Measurements from ENCODE around the gene XIRP2.

XIRP2 gene

GRCh38 chr2:167110345-167110744 is 222.1 kb downstream of the XIRP2 start:
- no peaks in the 10 kb centered on the region for H3K79me1 ChIP-seq (ENCODE audit: low read length)
- H3K4me3 ChIP-seq (ENCODE audit: low read length), result no peak overlapping the region
- H3K56ac ChIP-seq (ENCODE audit: low read length), result no peak overlapping the region
- no peaks in the 10 kb centered on the region for H3K36me3 ChIP-seq (ENCODE audit: control insufficient read depth, insufficient read depth, low read length)
- H2BK120ac ChIP-seq (ENCODE audit: low read depth, low read length), result no peak overlapping the region
- H3K9ac ChIP-seq (ENCODE audit: low read length), result no peak overlapping the region
- no peak overlapping the region for H3K23ac ChIP-seq (ENCODE audit: low read length)
- no peaks in the 10 kb centered on the region for H3K27me3 ChIP-seq (ENCODE audit: insufficient read depth, low read length, poor library complexity)
- no peak overlapping the region for H2AK5ac ChIP-seq (ENCODE audit: low read length)
- no peak overlapping the region for H4K5ac ChIP-seq (ENCODE audit: low read length)
- H3K18ac ChIP-seq (ENCODE audit: low read length), result no peak overlapping the region
- no peak overlapping the region for H4K8ac ChIP-seq (ENCODE audit: low read depth, low read length)
- H3K4me1 ChIP-seq (ENCODE audit: control insufficient read depth, low read depth, low read length), result no peaks in the 10 kb centered on the region
- no peak overlapping the region for H2BK5ac ChIP-seq (ENCODE audit: low read length)
- no peaks in the 10 kb centered on the region for H3K79me2 ChIP-seq (ENCODE audit: control insufficient read depth, insufficient read depth, low read length)
- no peak for DNase-seq
- H3K27ac ChIP-seq (ENCODE audit: low read depth, low read length), result no peak overlapping the region
- H3K4ac ChIP-seq (ENCODE audit: low read depth, low read length), result no peak overlapping the region
- no peak overlapping the region for H3K4me2 ChIP-seq (ENCODE audit: low read length)
- H2BK15ac ChIP-seq (replicated peaks; ENCODE audit: low read depth), result no peak overlapping the region

GRCh38 chr2:167114018-167114417 is 225.7 kb downstream of the XIRP2 start:
- H2BK5ac ChIP-seq (ENCODE audit: low read length), result no peak overlapping the region
- no peak overlapping the region for H3K56ac ChIP-seq (ENCODE audit: low read length)
- H3K4me2 ChIP-seq (ENCODE audit: low read length), result no peak overlapping the region
- H3K4ac ChIP-seq (ENCODE audit: low read depth, low read length), result no peak overlapping the region
- no peak for DNase-seq
- no peak overlapping the region for H3K18ac ChIP-seq (ENCODE audit: low read length)
- H3K79me2 ChIP-seq (ENCODE audit: control insufficient read depth, insufficient read depth, low read length), result no peaks in the 10 kb centered on the region
- no peak overlapping the region for H3K4me3 ChIP-seq (ENCODE audit: low read length)
- H3K23ac ChIP-seq (ENCODE audit: low read length), result no peak overlapping the region
- no peak overlapping the region for H4K5ac ChIP-seq (ENCODE audit: low read length)
- H3K27me3 ChIP-seq (ENCODE audit: insufficient read depth, low read length, poor library complexity), result no peaks in the 10 kb centered on the region
- H2BK120ac ChIP-seq (ENCODE audit: low read depth, low read length), result no peak overlapping the region
- no peaks in the 10 kb centered on the region for H3K4me1 ChIP-seq (ENCODE audit: control insufficient read depth, low read depth, low read length)
- WGBS (ENCODE audit: extremely low coverage, insufficient coverage, low lambda C conversion rate), result no CpG with 5 or more reads among the region's 4 CpGs
- H3K79me1 ChIP-seq (ENCODE audit: low read length), result no peaks in the 10 kb centered on the region
- H2BK15ac ChIP-seq (replicated peaks; ENCODE audit: low read depth), result no peak overlapping the region
- no peak overlapping the region for H3K9ac ChIP-seq (ENCODE audit: low read length)
- H4K8ac ChIP-seq (ENCODE audit: low read depth, low read length), result no peak overlapping the region
- H3K27ac ChIP-seq (ENCODE audit: low read depth, low read length), result no peak overlapping the region
- H2AK5ac ChIP-seq (ENCODE audit: low read length), result no peak overlapping the region
- no peaks in the 10 kb centered on the region for H3K36me3 ChIP-seq (ENCODE audit: control insufficient read depth, insufficient read depth, low read length)

DNA sequence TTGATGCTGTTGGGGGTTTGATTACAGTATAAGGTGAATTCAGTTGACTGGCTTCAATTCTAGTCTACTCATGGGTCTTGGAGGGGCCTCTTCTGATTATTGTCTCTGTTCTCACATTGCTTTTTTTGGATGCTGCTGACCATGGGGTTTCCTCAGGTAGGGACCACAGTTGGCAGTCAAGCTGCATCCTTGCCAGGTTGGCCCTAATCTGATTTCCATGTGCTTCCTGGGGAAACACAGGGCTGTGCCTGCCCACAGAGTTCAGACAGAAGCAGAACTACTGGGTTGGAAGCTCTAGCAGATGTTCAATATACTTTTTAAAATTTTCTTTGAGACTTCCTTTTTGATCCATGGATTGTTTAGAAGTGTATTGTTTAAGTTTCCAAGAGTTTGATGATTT is 227.3 kb downstream of the XIRP2 start:
- Histone ChIP-seq H3K4me2 (ENCODE audit: low read length) (no peak overlapping the region), H3K79me1 (ENCODE audit: low read length) (no peaks in the 10 kb centered on the region), H3K4me3 (ENCODE audit: low read length) (no peak overlapping the region), H2AK5ac (ENCODE audit: low read length) (no peak overlapping the region), H3K9ac (ENCODE audit: low read length) (no peak overlapping the region), H3K36me3 (ENCODE audit: control insufficient read depth, insufficient read depth, low read length) (no peaks in the 10 kb centered on the region), H2BK5ac (ENCODE audit: low read length) (no peak overlapping the region), H3K56ac (ENCODE audit: low read length) (no peak overlapping the region), H3K23ac (ENCODE audit: low read length) (no peak overlapping the region), H3K79me2 (ENCODE audit: control insufficient read depth, insufficient read depth, low read length) (no peaks in the 10 kb centered on the region), H2BK120ac (ENCODE audit: low read depth, low read length) (no peak overlapping the region), H4K8ac (ENCODE audit: low read depth, low read length) (no peak overlapping the region), H3K4me1 (ENCODE audit: control insufficient read depth, low read depth, low read length) (no peaks in the 10 kb centered on the region), H3K27me3 (ENCODE audit: insufficient read depth, low read length, poor library complexity) (no peaks in the 10 kb centered on the region), H3K27ac (ENCODE audit: low read depth, low read length) (no peak overlapping the region), H2BK15ac (replicated peaks; ENCODE audit: low read depth) (no peak overlapping the region), H4K5ac (ENCODE audit: low read length) (no peak overlapping the region), H3K18ac (ENCODE audit: low read length) (no peak overlapping the region), H3K4ac (ENCODE audit: low read depth, low read length) (no peak overlapping the region)
- no peak for DNase-seq

GRCh38 chr2:167122389-167122788 is 234.1 kb downstream of the XIRP2 start:
- no peak for DNase-seq
- WGBS (ENCODE audit: extremely low coverage, insufficient coverage, low lambda C conversion rate), result no CpG with 5 or more reads among the region's 2 CpGs
- no peak overlapping the region for H3K9ac ChIP-seq (ENCODE audit: low read length)

DNA sequence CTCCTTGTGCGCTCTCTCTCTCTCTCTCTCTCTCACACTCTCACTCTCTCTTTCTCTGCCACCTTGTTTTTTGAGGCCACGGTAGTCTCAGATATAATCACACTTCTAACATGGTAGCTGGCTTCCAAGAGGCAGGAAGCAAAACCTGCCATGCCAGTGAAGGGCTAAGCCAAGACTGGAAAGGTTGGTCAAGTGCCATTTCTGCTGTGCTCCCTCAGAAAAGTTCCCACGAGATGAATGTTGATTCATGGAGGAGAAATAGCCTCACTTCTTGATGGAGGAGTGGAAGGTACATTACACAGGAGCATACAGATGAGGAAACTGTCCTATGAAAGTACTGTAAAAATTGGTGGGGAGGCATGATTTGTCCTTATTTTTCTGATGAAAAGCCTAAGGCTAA is 237.9 kb downstream of the XIRP2 start:
- no CpG with 5 or more reads among the region's 3 CpGs for WGBS (ENCODE audit: extremely low coverage, insufficient coverage, low lambda C conversion rate)
- Histone ChIP-seq H3K36me3 (ENCODE audit: control insufficient read depth, insufficient read depth, low read length) (no peaks in the 10 kb centered on the region), H3K4me2 (ENCODE audit: low read length) (no peak overlapping the region), H2BK120ac (ENCODE audit: low read depth, low read length) (no peak overlapping the region), H2BK15ac (replicated peaks; ENCODE audit: low read depth) (no peak overlapping the region), H4K5ac (ENCODE audit: low read length) (no peak overlapping the region), H2BK5ac (ENCODE audit: low read length) (no peak overlapping the region), H3K9ac (ENCODE audit: low read length) (no peak overlapping the region), H3K27me3 (ENCODE audit: insufficient read depth, low read length, poor library complexity) (no peaks in the 10 kb centered on the region), H3K79me1 (ENCODE audit: low read length) (no peaks in the 10 kb centered on the region), H3K18ac (ENCODE audit: low read length) (no peak overlapping the region), H3K4ac (ENCODE audit: low read depth, low read length) (no peak overlapping the region), H3K79me2 (ENCODE audit: control insufficient read depth, insufficient read depth, low read length) (no peaks in the 10 kb centered on the region), H3K4me1 (ENCODE audit: control insufficient read depth, low read depth, low read length) (no peaks in the 10 kb centered on the region), H2AK5ac (ENCODE audit: low read length) (no peak overlapping the region), H4K8ac (ENCODE audit: low read depth, low read length) (no peak overlapping the region), H3K27ac (ENCODE audit: low read depth, low read length) (no peak overlapping the region), H3K23ac (ENCODE audit: low read length) (no peak overlapping the region), H3K56ac (ENCODE audit: low read length) (no peak overlapping the region), H3K4me3 (ENCODE audit: low read length) (no peak overlapping the region)
- no peak for DNase-seq

More at GRCh38 chr2:167122389-167122788, 234.1 kb downstream of the XIRP2 start:
- H3K18ac ChIP-seq (ENCODE audit: low read length), result no peak overlapping the region
- no peak overlapping the region for H4K8ac ChIP-seq (ENCODE audit: low read depth, low read length)
- H3K36me3 ChIP-seq (ENCODE audit: control insufficient read depth, insufficient read depth, low read length), result no peaks in the 10 kb centered on the region
- H3K79me1 ChIP-seq (ENCODE audit: low read length), result no peaks in the 10 kb centered on the region
- H2AK5ac ChIP-seq (ENCODE audit: low read length), result no peak overlapping the region
- no peak overlapping the region for H3K56ac ChIP-seq (ENCODE audit: low read length)
- no peaks in the 10 kb centered on the region for H3K27me3 ChIP-seq (ENCODE audit: insufficient read depth, low read length, poor library complexity)
- H3K4me3 ChIP-seq (ENCODE audit: low read length), result no peak overlapping the region
- H3K4ac ChIP-seq (ENCODE audit: low read depth, low read length), result no peak overlapping the region
- H2BK5ac ChIP-seq (ENCODE audit: low read length), result no peak overlapping the region
- H3K23ac ChIP-seq (ENCODE audit: low read length), result no peak overlapping the region
- no peak overlapping the region for H2BK15ac ChIP-seq (replicated peaks; ENCODE audit: low read depth)
- H3K4me2 ChIP-seq (ENCODE audit: low read length), result no peak overlapping the region
- no peak overlapping the region for H4K5ac ChIP-seq (ENCODE audit: low read length)
- H3K4me1 ChIP-seq (ENCODE audit: control insufficient read depth, low read depth, low read length), result no peaks in the 10 kb centered on the region
- no peak overlapping the region for H3K27ac ChIP-seq (ENCODE audit: low read depth, low read length)
- H2BK120ac ChIP-seq (ENCODE audit: low read depth, low read length), result no peak overlapping the region
- H3K79me2 ChIP-seq (ENCODE audit: control insufficient read depth, insufficient read depth, low read length), result no peaks in the 10 kb centered on the region

DNA sequence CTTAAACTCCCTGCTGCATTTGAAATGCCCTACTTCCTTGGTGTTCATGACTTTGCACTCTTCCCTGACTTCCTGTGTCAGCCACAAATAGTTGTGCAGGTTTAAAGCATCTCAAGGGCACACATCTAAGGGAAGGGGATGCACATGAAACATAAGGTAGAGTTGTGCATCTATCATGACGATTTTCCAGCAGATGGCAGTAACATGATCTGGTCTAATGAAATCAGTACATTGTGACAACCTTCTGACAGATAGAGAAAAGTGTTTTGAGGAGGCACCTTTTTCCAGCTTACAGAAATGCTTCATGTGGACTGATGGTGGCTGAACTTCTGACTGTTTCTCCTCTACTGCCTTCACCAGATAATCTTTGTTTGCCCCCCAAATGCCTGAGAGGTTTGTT is 238.9 kb downstream of the XIRP2 start:
- no peak overlapping the region for H3K27ac ChIP-seq (ENCODE audit: low read depth, low read length)
- no peak overlapping the region for H2AK5ac ChIP-seq (ENCODE audit: low read length)
- no peak overlapping the region for H2BK15ac ChIP-seq (replicated peaks; ENCODE audit: low read depth)
- H3K4me2 ChIP-seq (ENCODE audit: low read length), result no peak overlapping the region
- H3K79me1 ChIP-seq (ENCODE audit: low read length), result no peaks in the 10 kb centered on the region
- no peak overlapping the region for H3K23ac ChIP-seq (ENCODE audit: low read length)
- H3K79me2 ChIP-seq (ENCODE audit: control insufficient read depth, insufficient read depth, low read length), result no peaks in the 10 kb centered on the region
- H3K4me1 ChIP-seq (ENCODE audit: control insufficient read depth, low read depth, low read length), result no peaks in the 10 kb centered on the region
- H3K36me3 ChIP-seq (ENCODE audit: control insufficient read depth, insufficient read depth, low read length), result no peaks in the 10 kb centered on the region
- H2BK120ac ChIP-seq (ENCODE audit: low read depth, low read length), result no peak overlapping the region
- no CpG with 5 or more reads among the region's 1 CpG for WGBS (ENCODE audit: extremely low coverage, insufficient coverage, low lambda C conversion rate)
- no peak overlapping the region for H3K4ac ChIP-seq (ENCODE audit: low read depth, low read length)
- no peaks in the 10 kb centered on the region for H3K27me3 ChIP-seq (ENCODE audit: insufficient read depth, low read length, poor library complexity)
- H3K56ac ChIP-seq (ENCODE audit: low read length), result no peak overlapping the region
- no peak overlapping the region for H3K9ac ChIP-seq (ENCODE audit: low read length)
- H3K18ac ChIP-seq (ENCODE audit: low read length), result no peak overlapping the region
- H2BK5ac ChIP-seq (ENCODE audit: low read length), result no peak overlapping the region
- H3K4me3 ChIP-seq (ENCODE audit: low read length), result no peak overlapping the region
- DNase-seq, result peak; percentile 36
- no peak overlapping the region for H4K8ac ChIP-seq (ENCODE audit: low read depth, low read length)
- no peak overlapping the region for H4K5ac ChIP-seq (ENCODE audit: low read length)
